ENCODE measurements around the gene MTAP. TPM values are rescaled to one million over a fixed set of nuclear protein-coding genes. Genes with fewer than 3 reads are reported as not detected.

The MTAP gene
- total RNA-seq, 6 experiments from 2014 or later = 40.7 to 65.2 (median 52.0) TPM

- Mint-ChIP-seq H3K4me3 (no peak overlapping the region), H3K27me3 (ENCODE audit: insufficient read depth) (peaks cover 3% of the 10 kb centered on the region; the same call in 1 of the 2 replicates), H3K36me3 (ENCODE audit: low read depth) (peaks cover 12% of the 10 kb centered on the region), H3K4me1 (ENCODE audit: low read depth) (peaks cover 14% of the 10 kb centered on the region), H3K9me3 (peaks cover 5% of the 10 kb centered on the region; the same call in 1 of the 2 replicates), H3K27ac (no peak overlapping the region)
- no peak for TF ChIP-seq CTCF (IDR thresholded peaks at IDR 0.05)
- DNase-seq = no peak
Observed at GRCh38 chr9:21961569-21961968, 159.1 kb downstream of the MTAP start.

- no peak for DNase-seq
- peaks cover 44% of the 10 kb centered on the region for H3K36me3 Mint-ChIP-seq (ENCODE audit: low read depth)
Observed at GRCh38 chr9:21964925-21965385, 162.5 kb downstream of the MTAP start.

GRCh38 chr9:21965401-21965951 lies 163.0 kb downstream of the MTAP start:
- peak; percentile 72 for DNase-seq
- peaks cover 17% of the 10 kb centered on the region; the same call in 1 of the 2 replicates for H3K27me3 Mint-ChIP-seq (ENCODE audit: insufficient read depth)
- peaks cover 34% of the 10 kb centered on the region for H3K4me1 Mint-ChIP-seq (ENCODE audit: low read depth)
- H3K36me3 Mint-ChIP-seq (ENCODE audit: low read depth) = peaks cover 49% of the 10 kb centered on the region
- TF ChIP-seq CTCF (IDR thresholded peaks at IDR 0.05) = peak; percentile 75
- H3K27ac Mint-ChIP-seq = peak overlapping the region; percentile 69
- peak overlapping the region; percentile 81 for H3K4me3 Mint-ChIP-seq
- H3K9me3 Mint-ChIP-seq = peaks cover 9% of the 10 kb centered on the region

More at GRCh38 chr9:21964925-21965385, 162.5 kb downstream of the MTAP start:
- Mint-ChIP-seq H3K9me3 (peaks cover 7% of the 10 kb centered on the region), H3K4me3 (peak overlapping the region; percentile 81), H3K4me1 (ENCODE audit: low read depth) (peaks cover 31% of the 10 kb centered on the region), H3K27ac (peak overlapping the region; percentile 69), H3K27me3 (ENCODE audit: insufficient read depth) (peaks cover 13% of the 10 kb centered on the region; the same call in 1 of the 2 replicates)
- TF ChIP-seq CTCF (IDR thresholded peaks at IDR 0.05) = no peak

GRCh38 chr9:21966140-21966851 lies 163.9 kb downstream of the MTAP start:
- H3K9me3 Mint-ChIP-seq = peaks cover 9% of the 10 kb centered on the region
- no peak overlapping the region; the same call in 1 of the 2 replicates for H3K27ac Mint-ChIP-seq
- no peak for TF ChIP-seq CTCF (IDR thresholded peaks at IDR 0.05)
- H3K4me3 Mint-ChIP-seq = peak overlapping the region; percentile 81; the same call in 1 of the 2 replicates
- peaks cover 17% of the 10 kb centered on the region; the same call in 1 of the 2 replicates for H3K27me3 Mint-ChIP-seq (ENCODE audit: insufficient read depth)
- peaks cover 55% of the 10 kb centered on the region for H3K36me3 Mint-ChIP-seq (ENCODE audit: low read depth)
- no peak for DNase-seq
- H3K4me1 Mint-ChIP-seq (ENCODE audit: low read depth) = peaks cover 38% of the 10 kb centered on the region

- DNase-seq = no peak
- H3K4me3 Mint-ChIP-seq = no peak overlapping the region
- peaks cover 20% of the 10 kb centered on the region; the same call in 1 of the 2 replicates for H3K27me3 Mint-ChIP-seq (ENCODE audit: insufficient read depth)
- H3K27ac Mint-ChIP-seq = no peak overlapping the region
- TF ChIP-seq CTCF (IDR thresholded peaks at IDR 0.05) = no peak
- peaks cover 56% of the 10 kb centered on the region for H3K36me3 Mint-ChIP-seq (ENCODE audit: low read depth)
- H3K4me1 Mint-ChIP-seq (ENCODE audit: low read depth) = peaks cover 47% of the 10 kb centered on the region
- peaks cover 9% of the 10 kb centered on the region for H3K9me3 Mint-ChIP-seq
Observed at GRCh38 chr9:21967169-21967568, 164.7 kb downstream of the MTAP start.

All from HFFc6 (cell line).